CD4-positive, alpha-beta T cell treated with Interleukin-15 for 1 hour (primary cell): Measurements from ENCODE around the gene PTPRM.

Experiments
- DNase-seq: peaks from one replicate; pipeline ENCODE4 v3.0.0-alpha.2; 2020

The PTPRM gene

GRCh38 chr18:7904529-7904928, 337.4 kb downstream of the PTPRM start:
- DNase-seq, result no peak

DNA sequence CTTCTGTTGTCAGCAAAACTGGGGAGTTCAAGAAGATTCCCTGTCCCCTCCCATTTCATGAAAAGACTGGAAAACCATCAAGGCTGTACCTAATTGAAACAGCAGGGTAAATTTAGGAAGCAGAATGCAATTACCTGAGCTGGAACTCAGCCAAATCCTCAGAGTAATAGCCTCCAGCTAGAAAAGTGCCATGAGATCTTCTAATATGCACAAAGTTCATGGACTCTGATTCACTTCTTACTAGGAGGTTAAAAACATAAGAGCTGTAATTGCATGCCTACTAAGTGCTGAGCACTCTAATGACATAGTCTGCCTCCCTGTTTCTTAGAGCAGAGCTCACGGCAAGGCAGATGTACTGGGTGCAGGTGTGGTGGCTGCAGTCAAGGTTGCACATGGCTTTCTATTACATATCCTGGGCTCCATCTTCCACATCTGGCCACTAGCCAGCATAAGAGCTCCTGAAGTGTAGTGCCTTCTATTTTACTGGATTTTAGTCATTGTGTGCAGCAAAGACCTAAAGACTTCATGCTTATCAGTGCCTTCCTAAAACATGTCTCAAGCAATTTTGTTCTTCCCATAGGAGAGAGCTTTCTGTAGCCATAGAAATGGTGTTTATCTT, 341.7 kb downstream of the PTPRM start:
- no peak for DNase-seq

GRCh38 chr18:7914834-7915670, 347.9 kb downstream of the PTPRM start:
- no peak for DNase-seq

- no peak for DNase-seq
Observed at GRCh38 chr18:7918701-7919100, 351.6 kb downstream of the PTPRM start.

GRCh38 chr18:7919565-7919964, 352.4 kb downstream of the PTPRM start:
- DNase-seq, result no peak

DNA sequence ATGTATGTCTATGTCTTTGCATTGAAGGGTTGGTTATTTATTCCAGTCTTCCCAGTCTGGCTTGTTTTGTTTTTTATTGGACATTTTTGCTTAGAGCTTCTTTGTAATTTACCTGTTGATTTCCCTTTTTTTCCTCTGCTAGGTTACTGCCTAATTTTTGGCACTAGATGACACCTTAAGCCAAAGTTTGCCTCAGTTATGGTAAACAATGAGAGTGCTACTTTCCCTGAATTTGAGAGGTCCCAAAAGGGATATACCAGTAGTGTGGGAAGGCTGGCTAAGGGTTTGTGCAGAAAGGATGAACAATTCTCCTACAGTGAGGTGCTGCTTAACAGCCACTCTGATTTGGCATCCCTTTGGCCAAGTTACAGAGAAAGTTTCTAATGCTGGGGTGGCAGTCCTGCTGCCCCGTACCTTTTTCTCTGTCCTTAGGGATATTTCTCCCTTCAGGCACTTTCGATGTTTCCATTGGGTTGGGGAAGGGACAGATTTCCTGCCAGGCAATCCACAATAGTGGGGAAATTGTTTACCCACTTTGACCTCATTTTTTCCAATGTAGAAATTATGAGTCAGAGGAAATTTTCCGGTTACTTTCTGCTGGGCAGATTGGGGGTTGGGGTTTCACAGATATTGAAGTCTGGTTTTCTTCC, 354.9 kb downstream of the PTPRM start:
- DNase-seq, result no peak

GRCh38 chr18:7923105-7923504, 356.0 kb downstream of the PTPRM start:
- no peak for DNase-seq

DNA sequence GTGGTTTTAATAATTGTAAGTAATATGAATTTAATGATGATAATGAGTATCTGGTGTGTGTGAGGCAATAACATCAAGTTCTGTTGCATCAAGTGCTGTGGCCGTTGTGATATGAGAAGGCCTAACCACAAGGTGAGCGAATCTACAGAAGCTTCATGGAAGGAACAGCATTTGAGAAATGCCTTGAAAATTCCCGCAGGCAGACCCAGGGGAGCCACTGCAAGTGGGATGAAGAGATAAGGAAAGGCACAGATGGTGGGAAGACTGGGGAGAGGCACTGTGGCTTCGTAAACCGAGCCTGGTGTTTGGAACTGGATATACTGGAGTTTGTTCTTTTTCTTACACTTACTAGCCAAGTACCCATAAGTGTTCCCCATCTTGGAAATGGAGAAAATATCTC, 357.5 kb downstream of the PTPRM start:
- DNase-seq, result no peak

DNA sequence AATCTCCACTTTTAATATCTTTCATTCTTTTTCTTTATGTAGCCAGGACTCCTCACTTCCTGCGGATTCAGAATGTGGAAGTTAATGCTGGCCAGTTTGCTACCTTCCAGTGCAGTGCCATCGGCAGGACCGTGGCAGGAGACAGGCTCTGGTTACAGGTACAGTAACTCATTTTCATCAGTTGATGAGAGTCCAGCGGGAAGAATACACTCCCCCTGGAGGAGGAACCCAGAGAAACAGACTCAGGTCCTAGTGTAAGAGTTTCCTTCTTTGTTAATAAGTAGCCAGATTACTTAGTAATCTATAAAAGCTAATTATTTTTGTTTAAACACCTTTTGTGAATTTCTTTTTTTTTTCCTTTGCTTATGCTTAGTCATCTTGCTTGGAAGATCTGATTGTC, 359.4 kb downstream of the PTPRM start:
- DNase-seq, result no peak

GRCh38 chr18:7927119-7927518, 360.0 kb downstream of the PTPRM start:
- DNase-seq, result no peak

- no peak for DNase-seq
Observed at GRCh38 chr18:7931763-7932162, 364.6 kb downstream of the PTPRM start.

DNA sequence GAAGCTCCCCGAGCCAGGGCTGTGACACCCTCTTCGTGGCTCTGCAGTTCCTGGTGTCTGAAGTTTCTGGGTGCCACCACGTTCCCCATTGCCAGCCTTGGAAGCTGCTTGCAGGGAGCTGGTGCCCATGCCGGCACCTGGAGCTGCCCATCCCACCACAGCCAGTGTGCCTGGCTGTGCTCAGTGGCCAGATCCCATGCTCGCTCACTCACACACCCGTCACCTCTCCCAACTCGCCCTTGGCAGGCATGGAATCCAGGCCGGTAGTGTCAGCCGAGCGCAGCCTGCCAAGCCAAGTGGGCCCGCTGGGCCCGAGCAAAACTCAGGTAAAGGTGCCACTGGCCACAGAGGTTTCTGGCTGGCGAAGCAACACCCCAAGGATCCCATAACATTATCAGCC, 370.2 kb downstream of the PTPRM start:
- no peak for DNase-seq

DNA sequence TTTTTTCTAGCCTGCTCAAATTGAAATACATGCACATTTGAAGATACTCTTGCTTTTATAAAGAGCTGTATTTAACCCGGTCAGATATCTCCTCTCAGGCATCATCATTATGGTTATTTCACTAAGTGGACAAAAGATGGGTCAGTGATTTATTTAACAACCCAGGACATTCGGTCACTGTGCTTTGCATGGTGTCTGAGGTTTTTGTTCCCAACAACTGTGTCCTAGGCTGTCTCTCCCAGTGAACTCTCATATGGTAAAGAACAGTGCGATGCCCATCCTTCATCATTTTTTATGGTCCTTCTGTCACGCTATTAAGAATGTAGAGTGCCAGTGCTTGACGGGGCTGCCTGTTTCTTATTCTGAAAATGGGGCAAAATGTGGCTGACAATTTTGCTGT, 372.4 kb downstream of the PTPRM start:
- no peak for DNase-seq

DNA sequence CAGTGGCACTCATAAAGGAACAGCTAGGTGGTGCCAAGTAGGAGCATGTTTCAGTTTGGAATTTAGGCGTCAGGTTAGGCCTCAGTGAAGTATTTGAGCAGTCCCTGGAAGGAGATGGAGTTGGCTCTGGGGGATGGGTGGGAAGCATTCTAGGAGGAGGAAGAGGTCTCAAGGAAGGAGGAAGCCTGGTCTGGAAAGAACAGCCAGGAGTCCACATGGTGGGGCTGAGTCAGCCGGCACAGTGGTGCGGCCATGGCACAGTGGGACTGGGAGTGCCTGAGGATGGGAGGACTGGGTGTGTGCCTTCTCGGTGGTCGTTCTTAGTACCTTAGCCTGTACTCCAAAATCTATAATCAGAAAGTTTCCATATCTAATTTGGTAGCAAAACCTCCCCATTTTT, 373.3 kb downstream of the PTPRM start:
- no peak for DNase-seq

- no peak for DNase-seq
Observed at GRCh38 chr18:7940971-7941370, 373.9 kb downstream of the PTPRM start.

- DNase-seq, result no peak
Observed at GRCh38 chr18:7941533-7941932, 374.4 kb downstream of the PTPRM start.

- no peak for DNase-seq
Observed at GRCh38 chr18:7945882-7946281, 378.8 kb downstream of the PTPRM start.

DNA sequence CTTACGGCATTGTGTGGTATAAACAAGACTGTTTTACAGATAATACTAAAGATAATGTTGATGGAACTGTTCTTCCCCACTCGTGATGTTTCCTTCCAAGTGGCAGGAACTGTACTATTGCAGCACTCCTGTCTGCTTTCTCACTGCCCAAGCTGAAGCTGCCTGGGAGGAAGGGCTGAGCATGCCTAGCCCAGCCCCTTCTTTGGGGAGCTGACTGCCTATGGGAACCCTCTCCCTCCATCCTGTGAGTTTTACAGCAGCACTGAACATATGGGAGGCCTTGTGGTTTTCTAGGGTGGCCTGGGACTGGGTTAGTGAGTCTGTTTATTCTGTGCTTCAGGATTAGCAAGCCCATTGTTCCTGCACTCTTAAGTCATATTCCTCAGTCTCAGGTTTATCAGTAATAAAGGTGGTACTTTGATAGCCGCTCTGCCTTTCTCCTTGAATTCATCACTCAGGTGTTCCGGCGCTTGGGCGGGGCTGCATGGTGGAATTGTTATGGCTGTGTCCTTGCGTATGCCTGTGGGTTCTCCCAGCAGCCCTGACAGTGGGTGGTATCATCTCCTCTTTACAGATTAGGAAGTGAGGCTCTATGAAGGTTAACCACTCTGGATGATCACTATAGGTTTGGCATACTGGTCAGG, 379.7 kb downstream of the PTPRM start:
- DNase-seq, result no peak

DNA sequence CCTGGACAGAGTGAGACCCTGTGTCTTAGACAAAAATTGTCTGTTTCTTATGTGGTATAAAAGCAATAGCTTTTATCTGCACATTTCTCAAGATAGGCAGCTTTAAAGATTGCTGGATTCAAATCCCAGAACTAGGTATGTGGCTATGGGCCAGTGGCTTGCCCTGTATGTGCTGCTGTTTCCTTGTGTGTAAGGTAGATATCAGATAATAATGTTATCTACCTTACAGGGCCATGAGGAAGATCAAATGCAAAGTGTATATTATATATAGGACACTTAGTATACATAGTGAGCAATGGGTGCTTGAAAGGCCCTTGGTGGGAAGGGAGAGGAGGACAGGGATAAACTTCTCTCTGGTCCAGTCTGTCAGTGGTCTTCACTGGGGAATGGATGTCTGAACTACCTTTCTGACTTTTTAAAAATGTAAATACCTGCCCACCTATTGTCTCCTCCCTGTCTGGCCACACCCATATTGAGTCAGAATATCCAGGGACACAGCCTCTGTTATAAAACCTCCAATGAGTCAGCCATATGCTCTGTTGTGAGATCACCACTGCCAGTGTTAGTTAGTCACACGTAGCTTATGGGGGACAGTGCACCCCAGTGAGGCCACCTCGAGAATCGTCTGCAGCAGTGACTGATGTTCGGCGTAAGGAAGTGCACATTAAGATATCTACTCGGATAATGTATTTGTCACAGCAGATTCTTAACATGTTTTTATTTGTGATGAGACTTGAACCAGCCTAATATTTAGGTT, 383.4 kb downstream of the PTPRM start:
- no peak for DNase-seq

GRCh38 chr18:7953095-7953958, 386.2 kb downstream of the PTPRM start:
- DNase-seq, result no peak

GRCh38 chr18:7954238-7954637, 387.1 kb downstream of the PTPRM start:
- DNase-seq, result no peak

DNA sequence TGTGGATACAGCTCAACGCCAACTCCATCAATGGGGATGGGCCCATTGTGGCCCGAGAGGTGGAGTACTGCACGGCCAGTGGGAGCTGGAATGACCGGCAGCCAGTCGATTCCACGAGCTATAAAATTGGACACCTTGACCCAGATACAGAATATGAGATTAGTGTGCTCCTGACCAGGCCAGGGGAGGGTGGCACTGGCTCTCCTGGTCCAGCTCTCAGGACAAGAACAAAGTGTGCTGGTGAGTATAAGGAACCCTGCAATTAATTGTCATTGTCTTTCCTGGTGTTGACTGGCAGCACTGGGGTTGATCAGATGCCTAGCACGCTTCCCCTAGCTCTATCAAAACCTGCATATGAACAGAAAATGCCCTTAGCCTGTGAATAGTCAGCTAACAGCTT, 388.1 kb downstream of the PTPRM start:
- no peak for DNase-seq
